T1000 (cell line): ENCODE data around the gene IL2RG.
A peak's percentile ranks its signal among the peaks of the same experiment; 100 is the strongest.

ENCODE experiments used
- DNase-seq: peaks from one replicate; lab custom pipeline; 2025; ENCODE audit warnings: mixed read lengths; lab: John Stamatoyannopoulos, UW

The IL2RG gene

GRCh38 chrX:71111141-71111843 lies at the start of gene IL2RG:
Gene IL2RG, minus strand, starts transcription at chrX:71111577. Its CDS starts 38 bp downstream, at chrX:71111539.
- DNase-seq: no peak

DNA sequence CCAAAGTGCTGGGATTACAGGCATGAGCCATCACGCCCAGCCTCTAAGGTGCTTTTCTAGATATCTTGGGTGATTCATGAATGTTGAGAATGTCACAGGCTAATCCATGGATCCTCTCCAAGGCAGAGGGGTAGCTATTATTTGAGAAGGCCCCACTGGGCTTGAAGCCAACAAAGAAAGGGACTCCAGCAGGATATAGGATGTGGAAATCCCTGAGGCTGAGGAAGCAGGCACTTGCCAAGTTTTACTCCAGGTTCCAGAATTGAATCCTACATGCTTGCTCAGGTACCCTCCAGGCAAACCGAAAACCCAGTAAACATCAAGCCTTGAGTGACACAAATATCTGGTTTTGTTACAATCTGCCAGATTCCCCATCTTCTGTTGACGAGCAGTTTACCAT lies 49.1 kb upstream of the IL2RG start:
- DNase-seq: no peak

DNA sequence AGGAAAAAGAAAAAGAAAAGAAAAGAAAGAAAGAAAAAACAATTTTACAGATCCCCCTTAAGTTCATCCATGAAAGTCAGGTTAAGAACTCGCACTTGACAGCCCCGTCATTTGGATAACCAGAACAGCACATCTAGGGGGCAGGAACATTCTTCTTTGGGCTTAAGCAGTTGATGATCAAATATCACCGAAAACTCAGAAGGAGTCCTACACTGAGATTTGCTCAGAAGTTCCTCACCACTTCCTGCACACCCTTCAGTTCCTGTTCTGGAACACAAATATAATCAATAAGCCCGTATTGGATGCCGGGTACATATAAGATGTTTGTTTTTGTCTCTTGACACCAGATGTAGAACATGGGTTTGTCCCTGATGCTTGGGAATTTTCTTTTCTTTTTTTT lies 48.0 kb upstream of the IL2RG start:
- DNase-seq: no peak

- no peak for DNase-seq
Measured at GRCh38 chrX:71158603-71159002, 47.2 kb upstream of the IL2RG start.

GRCh38 chrX:71154641-71155040 lies 43.3 kb upstream of the IL2RG start:
- no peak for DNase-seq

DNA sequence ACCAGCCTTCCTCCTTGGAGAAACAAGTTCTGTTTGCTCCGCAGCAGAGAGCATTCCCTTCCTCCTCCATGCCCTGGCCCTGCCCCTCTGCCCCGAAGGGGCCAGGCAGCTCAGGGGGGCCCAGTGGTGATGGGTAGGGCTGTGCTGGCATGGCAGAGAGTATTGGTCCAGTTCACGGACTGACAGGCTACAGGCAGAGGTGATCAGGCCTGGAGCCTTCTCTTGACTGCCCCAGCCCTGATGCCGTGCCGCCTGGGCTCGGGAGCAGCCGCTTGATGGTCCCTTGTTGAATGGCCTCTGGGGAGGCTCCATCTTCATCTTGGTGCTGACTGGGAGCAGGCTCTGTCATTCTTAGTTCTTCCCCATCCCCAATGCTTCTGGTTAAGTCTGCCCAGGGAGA lies 42.8 kb upstream of the IL2RG start:
- no peak for DNase-seq

GRCh38 chrX:71151366-71151765 lies 40.0 kb upstream of the IL2RG start:
- DNase-seq: no peak

- no peak for DNase-seq
Measured at GRCh38 chrX:71148278-71148663, 36.9 kb upstream of the IL2RG start.

DNA sequence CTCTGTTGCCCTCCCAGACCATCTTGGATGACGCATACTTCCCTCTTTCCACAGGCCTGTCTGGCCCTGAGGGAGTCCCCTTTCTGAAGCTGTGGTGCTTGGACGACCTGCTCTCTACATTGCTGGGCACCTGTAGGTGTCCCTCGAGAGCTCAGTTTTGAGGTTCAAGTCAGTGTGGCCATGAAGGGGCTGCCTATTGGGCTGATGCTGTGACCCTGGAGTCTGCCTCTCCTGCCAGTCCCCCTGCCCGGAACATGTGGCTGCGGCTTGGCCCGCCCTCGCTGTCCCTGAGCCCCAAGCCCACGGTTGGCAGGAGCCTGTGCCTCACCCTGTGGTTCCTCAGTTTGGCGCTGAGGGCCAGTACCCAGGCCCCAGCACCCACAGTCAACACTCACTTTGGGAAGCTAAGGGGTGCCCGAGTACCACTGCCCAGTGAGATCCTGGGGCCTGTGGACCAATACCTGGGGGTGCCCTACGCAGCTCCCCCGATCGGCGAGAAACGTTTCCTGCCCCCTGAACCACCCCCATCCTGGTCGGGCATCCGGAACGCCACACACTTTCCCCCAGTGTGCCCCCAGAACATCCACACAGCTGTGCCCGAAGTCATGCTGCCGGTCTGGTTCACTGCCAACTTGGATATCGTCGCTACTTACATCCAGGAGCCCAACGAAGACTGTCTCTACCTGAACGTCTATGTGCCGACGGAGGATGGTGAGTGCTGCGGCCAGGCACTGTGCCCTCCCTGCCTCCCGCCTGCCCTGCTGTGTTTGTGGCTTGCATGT lies 36.3 kb upstream of the IL2RG start:
- DNase-seq: no peak

DNA sequence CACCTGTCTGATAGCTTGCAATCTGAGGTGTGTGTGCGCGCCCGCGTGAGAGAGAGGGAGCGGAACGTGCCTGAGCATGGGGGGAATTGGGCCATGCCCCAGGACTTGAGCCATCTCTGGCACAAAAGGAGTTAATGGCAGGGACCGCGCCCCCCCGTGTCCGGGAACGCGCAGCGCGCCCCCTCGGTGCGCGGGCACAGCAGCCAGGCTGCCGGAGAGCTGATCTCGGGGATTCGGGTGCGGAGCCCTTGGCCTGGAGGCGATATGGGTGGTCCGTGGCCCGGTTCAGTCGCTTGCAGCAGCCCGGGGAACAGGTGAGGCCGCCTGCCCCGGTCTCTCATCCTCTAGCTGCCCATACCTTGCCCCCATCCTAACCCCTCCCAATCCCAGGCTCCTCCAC lies 33.3 kb upstream of the IL2RG start, which contains the start of gene NLGN3:
Gene NLGN3 (plus strand): TSS at position 191 of the 400 bp plus-strand sequence. CDS start 2,909 bp downstream, outside the sequence.
- no peak for DNase-seq

DNA sequence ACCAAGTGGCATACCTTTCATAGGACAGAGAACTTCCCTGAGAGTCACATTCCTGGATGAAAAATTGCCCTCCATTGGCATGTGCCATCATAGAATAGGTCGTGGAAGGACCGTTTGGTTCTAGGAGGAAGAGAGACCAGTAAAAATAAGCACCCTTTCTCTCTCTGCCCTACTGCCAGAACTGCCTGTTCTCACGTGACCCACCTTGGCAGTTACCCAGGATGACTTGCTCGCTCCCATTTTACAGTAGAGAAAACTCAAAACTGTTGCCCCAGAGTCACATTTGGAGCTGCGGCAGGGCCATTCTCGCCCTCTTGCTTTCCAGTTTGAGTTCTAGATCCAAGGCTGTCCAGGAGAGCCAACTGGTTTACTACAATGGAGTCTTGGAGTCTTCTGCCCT lies 32.1 kb upstream of the IL2RG start:
- no peak for DNase-seq

GRCh38 chrX:71140440-71140839 lies 29.1 kb upstream of the IL2RG start:
- no peak for DNase-seq

GRCh38 chrX:71131510-71131909 lies 20.1 kb upstream of the IL2RG start:
- DNase-seq: no peak

GRCh38 chrX:71128915-71129765 lies 17.8 kb upstream of the IL2RG start:
- DNase-seq: no peak

DNA sequence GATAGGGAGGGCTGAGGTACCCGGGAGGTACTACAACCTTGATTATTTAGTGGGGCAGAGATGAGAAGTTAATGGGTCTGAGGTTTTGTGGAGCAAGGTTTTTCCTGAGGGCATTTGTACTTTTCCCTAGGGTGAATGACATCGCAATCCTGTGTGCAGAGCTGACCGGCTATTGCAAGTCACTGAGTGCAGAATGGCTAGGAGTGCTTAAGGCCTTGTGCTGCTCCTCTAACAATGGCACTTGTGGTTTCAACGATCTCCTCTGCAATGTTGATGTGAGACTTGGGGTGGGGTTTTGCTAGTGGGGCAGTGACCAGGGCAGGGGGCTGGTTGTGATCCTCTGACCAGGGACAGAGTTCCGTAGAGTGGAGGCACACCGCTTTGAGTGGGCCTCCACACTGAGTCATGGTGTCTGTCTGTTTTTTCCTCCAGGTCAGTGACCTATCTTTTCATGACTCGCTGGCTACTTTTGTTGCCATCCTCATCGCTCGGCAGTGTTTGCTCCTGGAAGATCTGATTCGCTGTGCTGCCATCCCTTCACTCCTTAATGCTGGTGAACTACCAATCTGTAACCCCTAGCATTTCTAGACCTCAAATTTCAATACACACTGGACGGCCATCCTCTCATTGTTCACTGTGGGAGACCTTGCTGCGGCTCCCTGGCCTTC lies 16.9 kb upstream of the IL2RG start:
- no peak for DNase-seq

DNA sequence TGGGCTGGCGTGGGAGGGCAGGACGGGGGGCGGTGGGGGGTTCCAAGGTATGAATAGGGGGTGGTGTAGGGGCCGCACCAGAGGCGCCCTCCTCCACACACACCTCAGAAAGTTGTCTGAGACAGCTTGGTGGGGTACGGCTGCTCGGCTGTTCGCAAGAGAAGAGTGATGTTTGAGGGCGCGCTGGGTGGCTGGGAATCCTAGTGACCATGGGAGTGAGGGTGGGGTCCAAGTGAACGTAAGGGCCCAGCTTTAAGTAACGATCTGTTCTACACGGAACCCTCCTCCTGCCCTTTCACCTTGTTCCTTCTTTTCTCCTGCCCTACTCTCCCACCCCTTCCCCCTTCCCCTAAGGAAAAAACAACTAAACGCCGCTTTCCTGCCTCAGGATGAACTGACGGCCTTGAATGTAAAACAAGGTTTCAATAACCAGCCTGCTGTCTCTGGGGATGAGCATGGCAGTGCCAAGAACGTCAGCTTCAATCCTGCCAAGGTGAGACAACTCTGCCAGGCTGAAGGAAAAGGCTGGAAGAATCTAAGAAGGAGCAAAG lies 7.7 kb upstream of the IL2RG start:
- DNase-seq: peak; percentile 13

DNA sequence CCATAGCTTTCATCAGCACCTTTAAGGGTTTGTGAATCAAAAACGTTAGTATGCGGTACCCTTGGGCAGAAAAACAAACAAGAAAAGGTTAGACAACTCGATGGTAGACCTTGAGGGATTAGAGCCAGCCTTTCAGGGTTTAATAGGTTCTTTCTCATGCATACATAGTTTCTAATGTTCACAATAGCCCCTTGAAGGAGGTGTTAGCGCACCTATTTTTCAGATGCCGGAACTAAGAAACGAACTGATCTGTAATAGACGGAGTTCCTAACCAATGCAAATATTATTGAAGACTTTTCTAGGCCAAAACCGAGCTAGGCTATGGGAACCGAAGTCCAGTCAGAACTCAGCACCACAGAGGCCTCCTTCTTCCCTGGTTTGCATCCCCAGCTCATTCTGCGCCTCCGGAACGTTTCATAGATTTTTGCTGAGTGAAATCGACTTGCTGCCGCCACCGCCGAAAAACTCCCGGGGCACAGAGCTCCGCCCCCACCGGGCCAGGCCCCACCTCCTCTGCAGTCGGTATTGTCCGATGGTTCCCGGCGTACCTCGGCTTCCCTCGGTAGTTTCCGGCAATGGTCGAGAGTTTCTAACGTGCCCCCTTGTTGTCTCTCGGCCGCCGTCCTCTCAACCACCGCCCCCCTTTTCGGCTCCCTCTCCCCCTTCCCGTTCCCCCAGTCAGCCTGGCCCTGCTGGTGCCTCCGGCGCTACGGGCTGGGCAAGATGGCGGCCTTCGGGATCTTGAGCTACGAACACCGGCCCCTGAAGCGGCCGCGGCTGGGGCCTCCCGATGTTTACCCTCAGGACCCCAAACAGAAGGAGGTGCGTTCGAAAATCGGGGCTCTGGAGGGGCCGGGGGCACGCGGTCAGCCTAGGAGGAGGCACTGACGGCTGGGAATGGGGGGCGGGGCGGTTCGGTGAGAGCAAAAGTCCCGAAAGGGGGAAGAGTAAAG lies 6.9 kb upstream of the IL2RG start, which contains the start of gene MED12:
Gene MED12 (plus strand): TSS at position 565 of the 953 bp plus-strand sequence. CDS start 159 bp downstream, at position 724.
- peak; percentile 69 for DNase-seq

DNA sequence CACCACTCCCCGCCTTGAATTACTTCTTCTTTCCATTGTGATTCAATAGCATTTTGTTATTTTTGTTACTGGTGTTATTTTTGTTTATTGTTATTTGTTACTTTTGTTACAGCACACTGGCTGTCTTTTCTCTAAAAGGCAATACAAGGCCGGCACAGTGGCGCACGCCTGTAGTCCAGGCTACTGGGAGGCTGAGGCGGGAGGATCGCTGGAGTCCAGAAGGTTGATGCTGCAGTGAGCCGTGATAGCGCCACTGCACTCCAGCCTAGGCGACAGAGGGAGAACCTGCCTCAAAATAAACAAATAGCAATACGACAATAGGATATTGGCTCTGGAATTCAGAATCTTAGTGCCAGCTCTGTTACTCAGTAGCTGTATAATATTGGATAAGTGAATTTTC lies 6.0 kb upstream of the IL2RG start:
- no peak for DNase-seq

- no peak for DNase-seq
Measured at GRCh38 chrX:71111921-71112431, 599 bp upstream of the IL2RG start.

DNA sequence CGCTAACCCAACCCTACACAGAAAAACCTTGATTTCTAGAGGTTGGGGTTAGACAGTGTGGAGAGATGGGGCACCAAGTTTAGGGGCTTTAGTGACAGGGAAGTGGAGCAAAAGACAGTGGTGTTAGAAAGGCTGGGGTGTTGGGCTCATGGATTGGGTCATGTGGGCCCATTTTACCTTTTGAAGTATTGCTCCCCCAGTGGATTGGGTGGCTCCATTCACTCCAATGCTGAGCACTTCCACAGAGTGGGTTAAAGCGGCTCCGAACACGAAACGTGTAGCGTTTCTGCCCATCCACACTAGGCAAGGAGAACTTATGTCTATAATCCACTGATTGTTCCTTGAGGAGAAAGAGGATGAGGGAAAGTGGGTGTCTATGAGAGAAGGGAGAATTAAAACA lies 2.3 kb downstream of the IL2RG start:
- no peak for DNase-seq
